Subcutaneous abdominal adipose tissue (tissue), 5 donors: ENCODE results near the gene TWNK.

Experiments used
- H3K27ac ChIP-seq: one replicate; pipeline ENCODE4 v1.7.0; 2013; ENCODE audit warnings: low read depth, mild to moderate bottlenecking, inconsistent platforms, low read length, moderate library complexity
- H3K27me3 ChIP-seq, 5 donors: one replicate each; pipeline ENCODE4 v1.7.0; 2013; ENCODE audit warnings: low read length in 5 of 5, inconsistent platforms in 1 of 5; ENCODE audit not compliant: control insufficient read depth in 5 of 5, insufficient read depth in 4 of 5
- H3K36me3 ChIP-seq, 5 donors: one replicate each; pipeline ENCODE4 v1.7.0; 2013; ENCODE audit warnings: low read length in 5 of 5; ENCODE audit not compliant: control insufficient read depth in 5 of 5, insufficient read depth in 5 of 5
- H3K4me1 ChIP-seq, 5 donors: one replicate each; pipeline ENCODE4 v1.7.0; 2013; ENCODE audit warnings: low read length in 5 of 5, mild to moderate bottlenecking in 3 of 5, moderate library complexity in 1 of 5; ENCODE audit not compliant: control insufficient read depth in 5 of 5, insufficient read depth in 5 of 5
- H3K4me3 ChIP-seq, 5 donors: one replicate each; pipeline ENCODE4 v1.7.0; 2013; ENCODE audit warnings: low read length in 5 of 5, low read depth in 1 of 5
- H3K9ac ChIP-seq, 5 donors: one replicate each; pipeline ENCODE4 v1.7.0; 2013; ENCODE audit warnings: low read length in 5 of 5, mild to moderate bottlenecking in 4 of 5, moderate library complexity in 3 of 5
- H3K9me3 ChIP-seq, 5 donors: one replicate each; pipeline ENCODE4 v1.7.0; 2013; ENCODE audit warnings: low read length in 5 of 5; ENCODE audit not compliant: control insufficient read depth in 5 of 5
- donor health status: healthy.
- donor health status: healthy.
- donor health status: healthy.
- donor health status: healthy.
- donor health status: healthy.

TWNK gene

DNA sequence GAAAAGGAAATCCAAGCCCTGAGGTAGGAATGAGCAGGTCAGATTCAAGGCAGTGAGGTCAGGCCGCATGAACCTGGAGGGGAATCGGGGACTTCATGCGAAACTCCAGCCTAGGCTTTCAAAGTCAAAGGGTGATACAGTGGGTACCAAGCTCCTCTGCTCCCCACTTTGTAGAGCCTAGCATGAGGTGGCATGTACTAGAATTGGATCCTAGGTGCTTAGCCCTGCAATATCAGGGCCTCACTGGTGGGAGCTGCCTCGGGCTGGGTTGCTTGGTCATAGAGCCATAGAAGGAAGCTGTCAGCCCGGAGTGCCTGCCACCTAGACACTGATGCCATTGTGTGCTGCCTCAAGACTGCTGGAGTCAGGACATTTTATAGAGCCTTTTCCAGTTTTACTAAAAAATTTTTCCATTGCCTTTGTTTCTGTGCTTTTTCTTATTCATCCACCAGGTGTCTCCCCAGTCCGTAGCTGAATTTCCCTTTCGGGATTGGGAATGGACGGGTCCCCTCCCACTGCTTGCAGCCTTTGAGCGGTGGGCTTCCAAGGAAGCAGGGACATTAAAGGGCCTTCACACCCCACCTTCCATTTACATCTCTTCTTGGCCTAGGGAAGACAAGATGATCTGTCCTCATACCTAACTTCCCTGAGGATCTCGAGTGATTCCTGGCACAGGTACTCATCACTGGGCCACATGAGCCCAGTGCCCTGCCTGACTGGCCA is 6.8 kb downstream of the TWNK start:
- H3K4me1 ChIP-seq, result peaks cover 3 to 29% (median 23%) of the 10 kb centered on the region in 5 donors
- no peak overlapping the region for H3K27ac ChIP-seq
- H3K4me3 ChIP-seq, result no peak overlapping the region
- H3K9me3 ChIP-seq, result no peaks in the 10 kb centered on the region
- peaks cover 0 to 34% (median 22%) of the 10 kb centered on the region in 5 donors for H3K36me3 ChIP-seq
- H3K27me3 ChIP-seq, result no peaks in the 10 kb centered on the region
- H3K9ac ChIP-seq, result no peak overlapping the region

DNA sequence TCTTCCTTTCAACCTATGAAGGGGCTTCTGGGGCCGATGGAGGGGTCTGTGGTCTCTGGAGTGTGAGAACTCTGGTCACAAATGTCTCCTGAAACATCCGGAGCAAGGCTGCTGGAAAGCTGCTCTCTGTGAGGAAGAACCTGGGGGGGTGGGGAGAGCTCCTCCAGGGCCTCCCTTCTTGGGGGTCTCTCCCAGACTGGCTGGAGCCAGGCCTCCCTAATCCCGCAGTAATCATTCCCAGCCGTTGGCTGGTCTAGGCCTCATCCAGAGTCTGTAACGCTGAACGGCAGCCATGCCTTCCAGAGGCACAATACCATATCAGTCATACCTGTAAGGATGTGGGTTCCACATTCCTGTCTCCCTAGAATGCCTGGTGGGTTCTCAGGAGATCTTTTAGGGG is 7.8 kb downstream of the TWNK start:
- peaks cover 3 to 32% (median 26%) of the 10 kb centered on the region in 5 donors for H3K4me1 ChIP-seq
- no peak overlapping the region for H3K4me3 ChIP-seq
- no peaks in the 10 kb centered on the region for H3K27me3 ChIP-seq
- H3K9ac ChIP-seq, result no peak overlapping the region
- no peaks in the 10 kb centered on the region for H3K9me3 ChIP-seq
- peaks cover 0 to 26% (median 19%) of the 10 kb centered on the region in 5 donors for H3K36me3 ChIP-seq
- H3K27ac ChIP-seq, result no peak overlapping the region

DNA sequence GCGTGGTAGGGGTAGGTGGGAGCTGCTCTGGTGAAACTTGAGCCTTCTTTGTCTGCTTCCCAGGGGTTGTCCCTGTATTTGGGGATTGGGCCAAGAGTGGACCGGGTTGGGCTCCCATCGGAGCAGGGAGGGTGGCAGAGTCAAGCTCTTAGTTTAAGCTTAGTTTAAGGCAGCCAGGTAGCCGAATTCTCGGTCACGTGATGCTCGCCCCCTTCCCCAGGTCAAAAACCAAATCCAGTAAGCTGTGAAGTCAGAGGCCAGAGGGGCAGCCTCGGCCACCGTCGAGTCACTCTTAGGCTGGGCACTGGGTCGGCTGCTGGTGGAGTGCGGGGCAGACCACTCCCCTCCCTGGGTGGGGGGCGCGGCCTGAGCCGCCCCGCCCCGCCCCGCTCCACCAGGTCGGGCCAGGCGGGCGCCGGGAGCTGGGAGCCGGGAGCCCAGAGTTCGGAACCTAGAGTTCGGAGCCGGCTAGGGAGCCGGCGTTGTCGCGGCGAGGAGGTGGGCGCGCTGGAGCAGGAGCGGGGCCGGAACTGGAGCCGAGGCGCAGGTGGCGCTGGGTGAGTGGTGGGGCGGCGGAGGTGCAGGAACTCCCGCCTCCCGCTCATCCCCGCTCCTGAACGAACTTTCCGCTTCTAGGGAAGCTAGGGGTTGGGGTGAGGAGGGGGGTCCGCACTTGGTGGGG is 9.5 kb downstream of the TWNK start:
- Histone ChIP-seq H3K4me1 (peaks cover 11 to 48% (median 41%) of the 10 kb centered on the region in 5 donors), H3K9ac (peak overlapping the region in 4 of 5 donors; percentile 76 to 99 (median 94)), H3K27me3 (no peaks in the 10 kb centered on the region), H3K4me3 (peak overlapping the region; percentile 55 to 93 (median 75)), H3K9me3 (no peaks in the 10 kb centered on the region), H3K36me3 (peaks cover 0 to 12% (median 7%) of the 10 kb centered on the region in 5 donors), H3K27ac (peak overlapping the region; percentile 91)

DNA sequence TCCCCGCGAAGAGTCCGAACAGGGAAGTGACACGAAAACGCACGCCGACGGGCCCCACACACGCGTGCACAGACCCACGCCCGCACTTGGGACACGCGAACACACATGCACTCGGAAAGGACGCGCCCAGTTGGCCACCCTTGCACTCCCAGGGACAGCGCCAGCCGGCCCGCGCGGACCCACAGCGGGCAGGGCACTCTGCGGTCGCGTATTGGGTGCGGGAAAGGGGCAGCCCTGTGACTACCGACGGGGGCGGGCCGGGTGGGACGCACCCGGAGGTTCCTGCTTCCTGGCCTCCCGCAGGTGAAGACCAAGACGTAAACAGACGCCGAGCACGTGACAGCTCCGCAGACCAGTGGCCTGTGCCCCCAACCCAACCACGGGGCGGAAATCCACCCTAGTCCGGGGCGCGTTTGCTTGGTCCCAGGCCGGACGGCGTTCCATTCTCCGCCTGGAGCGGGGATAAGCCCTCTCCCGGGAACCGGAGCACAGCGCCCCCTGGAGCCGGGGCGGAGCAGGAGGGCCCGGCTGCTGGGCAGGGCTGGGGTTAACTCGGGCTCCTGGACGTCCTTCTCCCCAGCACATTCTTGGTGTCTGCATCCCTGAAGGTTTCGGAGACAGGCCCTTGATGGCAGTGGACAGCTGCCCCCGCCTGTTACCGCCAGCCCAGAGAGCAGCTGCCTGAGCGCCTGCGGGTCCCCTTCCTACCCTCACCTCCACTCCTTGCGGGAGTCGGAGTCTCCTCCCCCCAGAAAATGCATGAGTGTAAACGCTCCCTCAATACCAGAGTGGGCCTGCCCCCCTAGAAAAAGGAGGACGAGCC is 10.2 kb downstream of the TWNK start:
- Histone ChIP-seq H3K36me3 (peaks cover 0 to 17% (median 9%) of the 10 kb centered on the region in 5 donors), H3K9ac (peak overlapping the region; percentile 69 to 99 (median 92)), H3K4me3 (peak overlapping the region; percentile 69 to 93 (median 75)), H3K27me3 (no peaks in the 10 kb centered on the region), H3K27ac (peak overlapping the region; percentile 91), H3K9me3 (no peaks in the 10 kb centered on the region), H3K4me1 (peaks cover 16 to 56% (median 49%) of the 10 kb centered on the region in 5 donors)

DNA sequence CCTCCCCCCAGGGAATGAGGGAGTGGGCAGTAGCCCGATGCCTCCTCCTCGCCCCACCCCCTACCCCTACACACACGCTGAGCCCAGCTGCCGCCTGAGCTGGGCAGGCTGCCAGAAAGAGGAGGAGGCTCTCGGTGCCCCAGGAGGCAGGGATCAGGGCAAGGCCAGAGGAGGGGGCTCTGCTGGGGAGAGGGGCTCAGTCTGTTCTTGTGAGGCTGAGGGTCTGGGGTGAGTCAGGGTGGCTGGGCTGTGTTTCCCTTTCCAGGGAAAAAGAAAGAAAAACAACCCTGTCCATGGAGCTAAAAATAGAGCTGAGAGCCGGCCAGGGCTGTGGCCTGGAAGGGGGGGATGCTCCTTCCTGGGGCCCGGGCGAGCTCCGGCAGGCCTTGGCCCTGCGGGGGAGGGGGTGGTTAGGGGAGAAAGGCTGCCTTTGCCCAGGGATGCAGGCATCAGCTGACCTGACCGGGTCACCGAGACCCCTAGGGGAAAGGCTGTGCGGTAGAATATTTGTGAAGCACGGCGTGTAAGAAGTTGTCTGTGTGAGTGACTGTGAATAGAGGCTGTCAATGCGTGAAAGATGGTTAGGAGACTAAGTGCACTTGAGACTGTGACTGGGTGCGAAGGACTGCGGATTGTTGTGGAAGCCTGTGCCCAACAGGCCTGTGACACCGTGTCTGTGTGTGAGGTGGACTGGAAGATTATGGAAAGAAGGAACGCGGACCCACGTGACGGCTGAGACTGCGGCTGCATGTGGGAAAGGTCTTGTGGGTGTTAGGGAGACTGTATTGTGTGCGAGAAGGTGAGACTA is 11.0 kb downstream of the TWNK start:
- peaks cover 16 to 64% (median 54%) of the 10 kb centered on the region in 5 donors for H3K4me1 ChIP-seq
- H3K36me3 ChIP-seq, result peaks cover 0 to 20% (median 11%) of the 10 kb centered on the region in 5 donors
- peak overlapping the region; percentile 72 to 93 (median 88) for H3K4me3 ChIP-seq
- H3K27me3 ChIP-seq, result no peaks in the 10 kb centered on the region
- peak overlapping the region; percentile 91 for H3K27ac ChIP-seq
- H3K9ac ChIP-seq, result peak overlapping the region; percentile 69 to 99 (median 92)
- no peaks in the 10 kb centered on the region for H3K9me3 ChIP-seq

DNA sequence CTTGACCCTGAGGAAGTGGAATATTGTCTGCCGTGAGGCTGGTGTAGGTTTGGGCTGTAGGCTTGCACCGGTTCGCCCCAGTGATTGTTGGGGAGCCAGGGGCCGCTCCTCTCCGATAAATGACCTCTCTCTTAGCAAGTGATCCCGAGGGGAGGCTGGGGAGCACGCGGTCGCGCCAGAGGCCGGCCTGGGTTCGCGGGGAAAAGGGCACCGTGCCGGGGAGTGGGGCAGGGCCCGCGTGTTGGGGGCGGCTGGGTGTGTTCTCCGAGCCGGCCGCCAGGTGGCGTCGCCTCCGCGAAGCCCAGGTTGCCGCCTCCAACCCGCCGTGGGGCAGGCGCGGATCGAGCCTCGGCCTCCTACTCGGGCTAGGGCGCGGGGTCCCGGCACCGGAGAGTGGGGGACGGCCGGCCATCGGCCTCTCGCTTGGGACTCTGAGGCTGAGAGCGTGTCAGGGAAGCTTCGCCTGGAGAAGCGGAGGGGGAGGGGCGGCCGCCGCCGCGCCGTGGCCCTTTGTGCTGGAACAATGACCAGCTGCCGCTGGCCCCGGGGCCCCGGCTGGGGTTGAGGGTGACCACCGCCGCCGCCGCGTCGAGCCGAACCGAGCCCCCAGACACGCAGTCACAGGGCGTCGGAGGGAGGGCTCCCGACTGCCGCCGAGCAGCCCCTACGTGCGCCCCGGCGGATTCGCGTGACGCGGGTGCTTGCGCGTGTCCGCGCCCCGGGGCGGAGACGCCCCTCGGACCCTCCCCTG is 11.8 kb downstream of the TWNK start:
- Histone ChIP-seq H3K4me3 (peak overlapping the region; percentile 72 to 93 (median 88)), H3K36me3 (peaks cover 0 to 21% (median 18%) of the 10 kb centered on the region in 5 donors), H3K27me3 (no peaks in the 10 kb centered on the region), H3K9ac (peak overlapping the region; percentile 69 to 99 (median 92)), H3K4me1 (peaks cover 16 to 72% (median 62%) of the 10 kb centered on the region in 5 donors), H3K27ac (peak overlapping the region; percentile 91), H3K9me3 (no peaks in the 10 kb centered on the region)

DNA sequence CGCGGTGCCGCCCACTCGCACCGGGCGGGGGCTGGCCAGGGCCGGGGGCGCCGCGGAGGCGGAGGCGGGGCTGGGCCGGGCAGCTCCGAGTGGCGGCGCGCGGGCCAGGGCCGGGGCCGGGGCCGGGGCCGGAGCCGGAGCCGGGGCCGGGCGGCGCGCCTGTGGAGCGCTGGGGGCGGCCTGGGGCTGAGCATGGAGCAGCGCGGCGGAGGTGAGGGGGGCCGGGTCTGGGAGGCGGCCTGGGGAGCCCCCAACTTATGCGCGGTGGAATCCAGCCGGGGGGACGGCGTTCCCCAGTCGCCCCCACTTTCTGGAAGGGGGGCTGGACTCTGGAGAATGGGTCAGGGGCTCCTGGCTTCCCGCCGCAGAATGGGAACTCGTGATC is 12.4 kb downstream of the TWNK start, which contains the start of gene LZTS2:
Gene LZTS2 (plus strand): TSS at position 67 of the 385 bp plus-strand sequence. CDS start 2,731 bp downstream, outside the sequence.
- Histone ChIP-seq H3K4me1 (peaks cover 16 to 76% (median 68%) of the 10 kb centered on the region in 5 donors), H3K27ac (peak within 1 kb of the TSS; percentile 99), H3K4me3 (peak within 1 kb of the TSS; percentile 91 to 97 (median 93)), H3K36me3 (peaks cover 0 to 25% (median 19%) of the 10 kb centered on the region in 5 donors), H3K27me3 (no peaks in the 10 kb centered on the region), H3K9ac (peak within 1 kb of the TSS; percentile 93 to 99 (median 98)), H3K9me3 (no peaks in the 10 kb centered on the region)

DNA sequence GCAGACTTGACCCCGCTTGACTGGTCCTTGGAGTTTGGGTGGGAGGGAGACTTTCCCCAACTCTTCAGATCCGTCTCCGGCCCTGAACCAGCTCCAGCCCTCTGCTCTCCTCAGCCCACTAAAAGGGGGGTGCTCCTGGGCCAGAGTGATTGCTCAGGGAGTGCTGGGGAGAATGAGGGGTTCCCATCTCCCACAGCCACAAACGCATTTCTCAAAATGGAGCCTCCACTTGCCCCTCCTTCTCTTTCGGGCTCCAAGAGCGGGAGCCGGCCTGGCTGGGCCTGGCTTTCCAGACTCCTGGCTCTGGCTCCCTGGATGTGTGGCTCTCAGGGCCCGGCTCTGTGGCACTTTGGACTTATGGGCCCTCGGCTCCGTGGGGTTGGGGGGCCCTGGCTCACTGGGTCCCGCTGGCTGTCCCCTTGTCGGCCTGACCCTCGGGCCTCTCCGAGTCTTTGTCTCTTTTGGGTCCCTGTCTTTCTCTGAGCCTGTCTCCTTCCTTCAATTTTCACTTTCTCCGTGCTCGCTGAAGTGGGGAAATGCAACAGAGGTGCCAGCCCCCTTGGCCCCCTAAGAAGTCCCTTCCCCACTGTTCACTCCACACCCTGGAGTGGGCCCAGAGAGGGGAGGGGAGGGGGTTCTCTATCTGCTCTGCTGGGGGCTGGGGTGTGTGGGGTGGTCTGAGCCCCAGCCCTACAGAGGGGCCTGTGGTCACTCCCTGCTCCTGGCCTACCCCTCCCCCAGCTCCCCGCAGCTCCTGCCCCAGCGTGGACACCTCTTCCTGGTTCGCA is 13.0 kb downstream of the TWNK start:
- Histone ChIP-seq H3K36me3 (peaks cover 0 to 30% (median 24%) of the 10 kb centered on the region in 5 donors), H3K9me3 (no peaks in the 10 kb centered on the region), H3K27ac (peak overlapping the region; percentile 99), H3K4me1 (peaks cover 16 to 82% (median 74%) of the 10 kb centered on the region in 5 donors), H3K27me3 (no peaks in the 10 kb centered on the region), H3K4me3 (peak overlapping the region; percentile 91 to 97 (median 93)), H3K9ac (peak overlapping the region; percentile 93 to 99 (median 98))
